GM15510 (cell line): ENCODE measurements around the gene WDR38.

Source experiments
- POLR2A ChIP-seq: IDR thresholded peaks from 3 replicates; pipeline ENCODE4 v1.6.1; 2011; ENCODE audit warnings: borderline replicate concordance; ENCODE audit not compliant: insufficient read length; ENCODE audit errors: extremely low read depth

The WDR38 gene

DNA sequence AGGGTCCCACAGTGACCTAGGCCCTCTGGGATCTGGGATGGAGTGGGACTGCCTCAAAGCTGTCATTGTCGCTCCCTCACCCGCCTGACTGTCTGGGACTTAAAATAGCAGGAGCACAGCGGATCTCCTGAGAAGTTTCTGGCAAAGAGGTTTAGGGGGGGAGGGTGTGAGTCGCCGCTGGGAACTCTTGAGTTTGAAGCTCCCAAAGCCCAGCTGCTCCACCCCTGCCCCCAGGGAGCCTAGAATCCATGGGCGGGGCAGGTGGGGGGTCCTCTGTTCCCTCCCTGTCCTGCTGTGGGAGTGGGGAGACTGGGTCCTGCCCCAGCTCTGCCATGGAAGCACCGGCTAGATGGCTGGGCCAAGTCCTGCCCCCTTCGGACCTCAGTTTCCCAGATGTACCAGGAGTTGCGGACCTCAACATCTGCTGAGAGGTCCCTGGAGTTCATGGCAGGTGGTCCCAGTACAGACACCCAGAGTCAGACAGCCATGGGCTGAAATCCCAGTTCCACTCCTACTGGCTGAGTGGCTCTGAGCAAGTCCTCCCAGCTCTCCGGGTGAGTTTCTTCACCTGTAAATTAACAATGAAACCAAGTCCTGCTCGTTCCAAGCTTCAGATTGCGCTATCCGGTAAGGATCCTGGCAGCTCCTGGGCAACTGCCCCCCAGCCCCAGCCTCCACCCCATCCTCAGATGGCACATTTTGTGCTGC is 985 bp upstream of the WDR38 start:
- TF ChIP-seq POLR2A, result no peak

DNA sequence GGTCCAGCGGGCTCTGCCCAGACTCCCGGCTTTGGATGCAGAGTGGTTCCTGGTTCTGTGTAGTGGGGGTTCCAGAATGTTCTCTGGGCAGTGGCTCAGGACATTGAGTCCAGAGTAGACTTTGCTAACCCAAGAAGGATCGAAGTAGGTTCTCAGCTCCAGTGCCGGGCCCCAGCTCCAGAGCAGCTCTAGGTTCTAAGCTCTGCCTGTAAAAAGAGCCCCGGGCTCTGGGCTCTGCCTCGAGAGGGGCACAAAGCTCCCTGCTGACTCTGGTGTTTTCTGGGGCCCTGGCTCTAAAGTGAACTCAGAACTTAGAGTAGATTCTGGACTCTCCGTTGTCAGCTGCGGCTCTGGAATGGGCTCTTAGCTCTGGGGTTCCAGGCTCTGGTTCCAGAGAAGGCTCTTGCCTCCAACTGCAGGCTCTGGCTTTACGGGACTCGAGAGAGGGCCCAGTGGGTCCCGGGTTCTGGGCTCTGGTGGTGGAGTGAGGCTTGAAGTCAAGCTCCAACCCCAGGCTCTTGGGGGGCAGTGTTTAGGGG is 414 bp downstream of the WDR38 start:
- TF ChIP-seq POLR2A, result no peak

DNA sequence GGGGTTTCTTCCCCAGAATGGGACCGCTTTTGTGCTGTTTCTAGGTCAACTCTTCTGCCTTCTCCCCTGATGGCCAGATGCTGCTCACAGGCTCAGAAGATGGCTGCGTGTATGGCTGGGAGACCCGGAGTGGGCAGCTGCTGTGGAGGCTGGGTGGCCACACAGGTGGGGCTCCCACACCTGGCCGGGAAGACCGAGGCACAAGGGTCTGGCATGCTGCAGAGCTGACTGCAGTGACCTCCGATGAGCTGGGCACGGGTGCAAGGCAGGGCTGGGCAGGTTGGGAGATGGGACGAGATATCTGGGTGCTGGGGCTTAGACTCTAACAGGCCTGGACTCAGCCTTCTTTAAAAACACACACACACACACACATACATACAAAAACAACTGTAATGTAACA is 901 bp downstream of the WDR38 start:
- no peak for TF ChIP-seq POLR2A

DNA sequence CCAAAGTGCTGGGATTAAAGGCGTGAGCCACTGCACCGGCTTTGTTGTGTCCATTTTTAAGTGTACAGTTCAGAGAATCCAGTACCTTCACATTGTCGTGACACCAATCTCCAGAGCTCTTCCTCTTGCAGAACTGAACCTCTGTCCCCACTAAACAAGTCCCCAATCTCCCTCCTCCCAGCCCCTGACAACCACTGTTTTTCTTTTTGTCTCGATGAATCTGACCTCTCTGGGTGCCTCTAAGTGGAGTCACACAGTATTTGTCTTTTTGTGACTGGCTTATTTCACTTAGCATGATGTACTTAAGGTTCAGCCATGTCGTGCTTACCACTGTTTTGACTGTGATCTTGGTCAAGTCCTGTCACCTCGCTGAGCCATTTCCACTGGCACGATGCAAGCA is 1.6 kb downstream of the WDR38 start:
- no peak for TF ChIP-seq POLR2A

DNA sequence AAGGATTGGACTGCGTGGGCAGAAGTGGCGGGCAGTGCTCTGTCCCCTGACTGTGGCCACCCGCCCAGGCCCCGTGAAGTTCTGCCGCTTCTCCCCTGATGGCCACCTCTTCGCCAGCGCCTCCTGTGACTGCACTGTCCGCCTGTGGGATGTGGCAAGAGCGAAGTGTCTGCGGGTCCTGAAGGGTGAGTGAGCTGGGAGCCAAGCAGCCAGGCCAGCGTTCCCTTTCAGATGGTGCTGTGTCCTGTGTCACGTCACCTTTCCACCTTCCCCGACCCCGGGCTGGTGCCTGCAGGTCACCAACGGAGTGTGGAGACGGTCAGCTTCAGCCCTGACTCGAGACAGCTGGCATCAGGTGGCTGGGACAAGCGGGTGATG is 2.3 kb downstream of the WDR38 start:
- TF ChIP-seq POLR2A, result no peak

DNA sequence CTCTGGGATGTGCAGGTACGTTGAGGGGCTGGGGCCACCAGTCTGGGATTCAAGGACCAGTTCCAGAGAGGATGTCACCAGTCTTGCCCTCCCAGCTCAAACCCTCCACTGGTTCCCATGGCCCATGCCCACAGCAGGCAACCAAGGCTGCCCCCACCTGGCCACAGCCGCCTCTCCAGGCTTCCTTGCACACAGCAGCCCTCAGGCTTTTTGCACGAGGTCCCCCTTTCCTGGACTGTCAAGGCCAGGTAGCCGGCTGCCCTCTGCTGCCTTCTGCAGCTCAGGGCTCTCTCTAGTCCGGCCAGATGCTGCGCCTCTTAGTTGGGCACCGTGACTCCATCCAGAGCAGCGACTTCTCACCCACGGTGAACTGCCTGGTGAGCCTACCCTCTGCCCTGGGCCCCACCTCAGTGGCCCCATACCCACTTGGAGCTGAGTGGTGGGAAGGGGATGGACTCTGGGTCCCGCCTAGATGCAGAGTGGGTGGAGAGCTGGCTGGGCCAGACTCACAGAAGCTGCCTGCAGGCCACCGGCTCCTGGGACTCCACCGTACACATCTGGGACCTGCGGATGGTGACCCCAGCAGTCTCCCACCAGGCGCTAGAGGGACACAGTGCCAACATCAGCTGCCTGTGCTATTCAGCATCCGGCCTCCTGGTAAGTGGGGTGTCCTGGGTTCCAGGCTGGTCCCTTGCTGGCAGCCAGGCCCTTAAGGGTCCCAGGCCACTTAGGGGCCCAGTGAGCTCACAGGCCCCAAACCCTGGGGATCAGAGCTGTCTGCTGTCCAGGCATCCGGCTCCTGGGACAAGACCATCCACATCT is 2.9 kb downstream of the WDR38 start:
- peak; percentile 21 for TF ChIP-seq POLR2A

DNA sequence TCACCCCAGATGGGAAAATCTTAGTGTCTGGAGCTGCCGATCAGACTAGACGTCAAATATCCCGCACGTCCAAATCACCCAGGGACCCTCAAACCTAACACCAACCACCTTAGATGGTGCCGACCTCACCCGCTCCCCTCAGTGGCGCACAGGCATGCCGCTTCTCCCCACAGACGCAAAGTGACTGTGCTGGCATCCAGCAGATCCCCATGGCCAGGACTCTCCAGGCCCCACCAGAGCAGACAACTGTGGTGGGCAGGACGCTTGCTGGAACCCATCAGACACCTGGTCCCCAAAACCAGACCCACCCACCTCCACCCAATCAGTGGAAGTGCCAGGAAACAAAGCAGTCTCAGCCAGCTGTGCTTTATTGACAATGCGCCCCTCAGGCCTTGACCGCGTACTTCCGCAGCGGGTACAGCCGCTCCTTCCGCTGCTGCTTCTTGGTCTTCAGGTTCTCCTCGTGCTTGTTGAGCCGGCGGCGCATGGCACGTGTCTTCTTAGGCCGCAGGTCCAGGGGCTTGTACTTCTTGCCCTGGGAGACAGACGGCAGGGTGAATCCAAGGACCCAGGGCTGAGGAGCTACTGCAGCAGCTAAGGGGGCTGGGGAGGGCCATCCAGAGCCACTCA is 4.4 kb downstream of the WDR38 start:
- TF ChIP-seq POLR2A, result peak; percentile 20

DNA sequence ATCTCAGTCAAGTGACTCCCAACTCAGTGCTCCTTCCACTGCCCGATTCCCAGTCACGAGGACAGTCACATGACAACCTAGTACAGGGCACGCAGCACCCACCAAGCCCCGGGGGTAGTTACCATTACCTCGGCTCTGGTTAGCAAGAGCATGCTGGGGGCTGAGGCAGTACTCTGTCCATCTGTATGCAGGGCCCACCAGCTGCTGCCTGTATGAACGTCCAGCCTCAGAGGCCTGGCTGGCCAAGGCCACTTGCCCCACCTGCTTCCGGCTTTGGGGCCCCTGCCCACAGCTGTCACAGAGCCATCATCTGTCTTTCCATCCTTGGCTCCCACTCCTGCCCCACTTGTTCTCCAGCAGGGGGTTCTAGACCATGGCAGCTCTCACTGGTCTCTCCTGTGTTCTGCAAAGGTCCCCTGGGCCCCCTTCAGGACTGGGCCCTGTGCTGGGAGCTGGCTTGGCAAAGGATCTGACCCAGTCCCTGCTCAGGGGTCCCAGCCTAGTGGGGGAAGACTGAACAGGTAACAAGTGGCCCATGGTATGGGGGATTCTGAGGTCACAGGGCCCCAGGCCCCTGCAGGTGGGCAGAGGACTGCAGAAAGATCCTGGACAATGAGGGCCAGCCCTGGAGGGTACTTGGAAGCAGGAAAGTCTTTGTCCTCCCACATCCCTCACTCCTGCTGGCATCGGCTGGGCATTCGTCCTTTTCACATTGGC is 5.2 kb downstream of the WDR38 start:
- no peak for TF ChIP-seq POLR2A

DNA sequence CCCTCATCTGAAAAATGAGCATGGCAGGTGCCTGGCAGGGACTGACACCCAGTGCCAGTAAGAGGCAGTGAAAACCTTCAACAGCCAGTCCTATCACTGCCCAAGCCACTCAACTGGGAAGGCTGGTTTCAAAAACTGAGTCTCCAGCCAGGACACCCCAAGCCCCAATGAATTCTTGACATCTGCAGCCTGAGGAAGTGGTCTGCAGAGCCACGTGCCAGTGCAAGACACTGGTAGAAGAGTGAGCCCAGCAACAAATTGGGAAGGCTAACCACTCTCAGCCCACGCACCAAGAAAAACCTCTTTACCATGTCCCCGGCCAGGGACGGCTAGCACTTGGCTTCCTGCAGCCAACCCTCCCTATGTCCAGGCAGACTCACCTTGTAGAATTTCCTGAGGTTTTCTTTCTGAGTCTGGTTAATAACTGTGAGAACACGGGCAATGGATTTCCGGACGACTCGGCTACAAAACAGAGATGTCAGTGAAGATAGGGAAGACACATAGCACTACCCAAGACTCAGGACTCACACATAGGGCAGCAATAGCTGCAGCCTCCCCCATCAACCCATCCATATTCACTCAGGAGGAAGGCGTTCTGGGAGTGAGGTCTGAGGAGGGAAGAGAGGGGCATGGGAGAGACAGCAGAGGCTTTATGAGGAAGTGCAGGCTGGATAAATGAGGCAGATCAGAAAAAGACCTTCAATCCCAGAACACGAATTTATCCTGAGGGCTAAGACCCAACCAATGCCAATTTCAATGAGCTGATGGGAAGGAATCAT is 6.7 kb downstream of the WDR38 start:
- no peak for TF ChIP-seq POLR2A

DNA sequence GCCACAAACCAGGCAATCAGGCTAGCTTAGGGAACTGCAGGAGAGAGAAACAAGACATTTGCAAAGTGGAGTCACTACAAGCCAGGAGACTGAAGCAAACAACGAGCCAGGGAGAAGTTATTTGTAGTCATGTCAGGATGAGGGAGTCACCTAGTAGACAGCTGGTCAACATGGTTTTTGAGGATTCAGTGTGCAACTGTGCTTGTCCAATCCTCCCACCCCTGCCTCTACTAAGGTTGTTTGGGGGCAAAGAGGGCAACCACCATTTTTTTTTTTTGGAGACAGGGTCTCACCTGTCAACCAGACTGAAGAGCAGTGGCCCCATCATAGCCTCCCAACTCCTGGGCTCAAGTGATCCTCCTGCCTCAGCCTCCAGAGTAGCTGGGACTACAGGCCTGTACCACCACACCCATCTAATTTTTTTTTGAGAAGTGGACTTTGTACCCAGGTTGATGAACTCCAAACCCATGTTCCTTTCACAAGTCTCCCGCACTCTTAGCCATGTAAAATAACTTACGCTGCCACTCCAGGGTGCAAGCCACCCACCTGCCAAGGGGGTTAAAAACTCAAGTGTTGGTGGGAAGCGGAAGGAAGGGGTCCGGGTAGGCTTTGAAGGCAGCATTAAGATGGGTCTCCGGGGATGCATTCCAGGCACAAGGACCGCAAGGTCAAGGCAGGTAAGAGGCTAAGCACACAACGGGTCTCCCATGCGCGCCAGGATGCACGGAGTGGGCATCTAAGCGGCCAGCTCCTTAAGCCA is 7.5 kb downstream of the WDR38 start:
- TF ChIP-seq POLR2A, result no peak

DNA sequence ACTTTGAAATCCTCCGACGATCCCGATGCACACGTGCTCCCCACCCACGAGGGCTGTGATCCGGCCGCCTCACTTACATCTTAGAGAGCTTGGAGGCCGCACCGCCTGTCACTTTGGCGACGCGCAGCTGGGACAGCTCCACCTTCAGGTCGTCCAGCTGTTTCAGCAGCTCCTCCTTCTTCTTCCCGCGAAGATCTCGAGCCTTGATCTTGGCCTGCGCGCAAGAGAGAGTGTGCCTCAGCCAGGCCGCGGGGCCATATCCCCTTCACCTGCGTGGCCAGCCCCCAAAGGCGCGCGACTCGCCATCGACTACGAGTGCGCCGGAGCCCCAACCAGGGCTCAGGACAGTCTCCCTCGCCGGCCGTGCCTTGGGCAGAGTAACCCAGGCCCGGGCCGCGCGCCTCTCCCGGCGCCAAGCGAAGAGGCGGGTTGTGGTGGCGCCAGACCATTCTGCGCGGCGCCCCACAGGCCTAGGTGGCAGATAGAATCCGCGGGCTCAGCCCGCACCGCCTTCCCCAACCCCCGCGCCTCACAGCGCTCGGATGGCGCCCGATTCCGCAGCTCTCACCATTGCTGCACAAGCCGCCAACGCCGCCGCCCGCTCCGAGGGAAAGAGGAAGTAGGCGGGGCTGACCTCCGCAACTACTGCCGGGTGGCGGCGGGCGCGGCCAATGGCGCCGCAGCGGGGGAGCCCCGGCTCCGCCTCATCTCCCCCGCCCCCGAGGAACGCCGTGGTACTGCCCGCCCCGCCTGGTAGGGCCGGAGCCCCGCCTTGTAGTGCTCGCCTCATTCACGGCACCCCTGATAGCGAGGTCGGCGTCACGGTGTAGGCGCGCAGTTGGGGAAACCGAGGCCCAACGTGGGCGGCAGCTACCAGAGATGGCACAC is 8.3 kb downstream of the WDR38 start, which contains the start of the genes ARPC5L and RPL35:
Gene ARPC5L (plus strand): TSS at position 789 of the 888 bp plus-strand sequence. CDS start 7,161 bp downstream, outside the sequence.
Gene RPL35 (minus strand): TSS at position 616 of the 888 bp plus-strand sequence. CDS start 45 bp downstream, at position 571.
- TF ChIP-seq POLR2A, result peak; percentile 97

DNA sequence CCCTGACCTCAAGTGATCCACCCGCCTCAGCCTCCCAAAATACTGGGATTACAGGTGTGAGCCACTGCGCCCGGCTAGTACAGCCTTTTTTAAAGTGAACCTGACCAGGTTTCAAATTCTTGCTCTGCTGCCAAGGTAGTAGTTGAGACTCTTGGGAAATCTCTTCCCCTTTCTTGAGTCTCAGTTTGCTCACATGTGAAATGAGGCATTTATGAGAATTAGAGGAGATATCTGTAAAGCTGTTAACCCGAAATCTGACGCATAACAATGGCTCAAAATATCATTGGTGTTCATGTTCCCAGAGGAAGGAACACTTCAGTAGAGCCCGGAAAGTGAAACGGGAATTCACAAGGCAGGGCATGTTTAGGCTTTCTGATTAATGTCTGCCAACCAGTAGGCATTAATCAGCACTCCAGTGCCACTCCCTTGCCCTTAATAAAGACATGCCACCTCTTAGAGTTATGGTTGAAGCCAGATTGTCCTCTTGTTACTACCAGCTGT is 10.2 kb downstream of the WDR38 start:
- TF ChIP-seq POLR2A, result no peak
